HepG2 (cell line): Measurements from ENCODE around the gene ACTL7B. TPM values are rescaled to one million over a fixed set of nuclear protein-coding genes. Genes with fewer than 3 reads are reported as not detected.

ENCODE experiments used
- CCDC6 ChIP-seq: sonication (generic); formaldehyde crosslinking; IDR thresholded peaks from 2 replicates; pipeline ENCODE4 v1.8.1; 2022; ENCODE audit warnings: mild to moderate bottlenecking, missing genetic modification reagents, moderate library complexity
- EP300 ChIP-seq, 3 experiments: sonication (generic) in 1 of 3; formaldehyde crosslinking in 1 of 3; IDR thresholded peaks; 2 replicates each; pipeline versions ENCODE4 v1.5.1 to v1.6.1; 2011 to 2020; ENCODE audit warnings: low read depth in 2 of 3, low read length in 2 of 3, borderline replicate concordance in 1 of 3, improper control_type of control experiment in 1 of 3, mild to moderate bottlenecking in 1 of 3, missing genetic modification reagents in 1 of 3, moderate library complexity in 1 of 3
- FOSL2 ChIP-seq: sonication (generic); formaldehyde crosslinking; IDR thresholded peaks from 2 replicates; pipeline ENCODE4 v1.4.0; 2020; ENCODE audit warnings: missing genetic modification reagents
- HMGXB4 ChIP-seq, 2 experiments: sonication (generic) in 1 of 2; formaldehyde crosslinking in 1 of 2; IDR thresholded peaks; 2 replicates each; pipeline versions ENCODE4 v1.4.0 to v1.6.1; 2018 to 2020; ENCODE audit warnings: missing genetic modification reagents in 2 of 2, borderline replicate concordance in 1 of 2, low read depth in 1 of 2, mild to moderate bottlenecking in 1 of 2, missing biosample characterization in 1 of 2
- KLF11 ChIP-seq: IDR thresholded peaks from 2 replicates; pipeline ENCODE4 v1.6.1; 2016; ENCODE audit warnings: missing compliant biosample characterization
- KLF9 ChIP-seq: IDR thresholded peaks from 2 replicates; pipeline ENCODE4 v1.6.1; 2016; ENCODE audit warnings: low read depth
- MBNL3 ChIP-seq: fragments of 250-450 bp; sonication (Bioruptor Pico); conservative IDR thresholded peaks from 2 replicates; pipeline ENCODE4 v1.8.0; 2022; ENCODE audit warnings: mild to moderate bottlenecking, inconsistent platforms
- NAIF1 ChIP-seq: sonication (generic); formaldehyde crosslinking; IDR thresholded peaks from 2 replicates; pipeline ENCODE4 v1.5.0; 2020; ENCODE audit warnings: mild to moderate bottlenecking, missing genetic modification reagents, borderline replicate concordance
- RFXANK ChIP-seq: IDR thresholded peaks from 2 replicates; pipeline ENCODE4 v1.6.1; 2016
- SETDB1 ChIP-seq: sonication (generic); formaldehyde crosslinking; IDR thresholded peaks from 2 replicates; pipeline ENCODE4 v1.5.1; 2020; ENCODE audit warnings: missing genetic modification reagents, mild to moderate bottlenecking, borderline replicate concordance
- SNAPC4 ChIP-seq: sonication (generic); formaldehyde crosslinking; IDR thresholded peaks from 2 replicates; pipeline ENCODE4 v1.4.0; 2020; ENCODE audit warnings: mild to moderate bottlenecking, missing genetic modification reagents
- SRF ChIP-seq: IDR thresholded peaks from 2 replicates; pipeline ENCODE4 v1.6.1; 2011; ENCODE audit warnings: mild to moderate bottlenecking, low read depth, low read length, moderate library complexity
- TCF7L2 ChIP-seq: IDR thresholded peaks from 2 replicates; pipeline ENCODE4 v1.6.1; 2011; ENCODE audit warnings: mild to moderate bottlenecking, low read depth, low read length, moderate library complexity
- ZFAT ChIP-seq: sonication (generic); formaldehyde crosslinking; conservative IDR thresholded peaks from 2 replicates; pipeline ENCODE4 v1.8.1; 2023; ENCODE audit warnings: missing genetic modification reagents, inconsistent platforms
- ZMYM4 ChIP-seq: sonication (generic); formaldehyde crosslinking; IDR thresholded peaks from 2 replicates; pipeline ENCODE4 v1.8.1; 2023; ENCODE audit warnings: mild to moderate bottlenecking, missing genetic modification reagents
- ZNF136 ChIP-seq: sonication (generic); formaldehyde crosslinking; IDR thresholded peaks from 2 replicates; pipeline ENCODE4 v1.8.1; 2022; ENCODE audit warnings: low read depth, mild to moderate bottlenecking, moderate library complexity, missing genetic modification reagents
- ZNF530 ChIP-seq: sonication (generic); formaldehyde crosslinking; IDR thresholded peaks from 2 replicates; pipeline ENCODE4 v1.5.0; 2020; ENCODE audit warnings: low read depth, mild to moderate bottlenecking, missing genetic modification reagents
- ZNF850 ChIP-seq: sonication (generic); formaldehyde crosslinking; conservative IDR thresholded peaks from 2 replicates; pipeline ENCODE4 v1.9.0; 2021; ENCODE audit warnings: mild to moderate bottlenecking, missing genetic modification reagents
- polyA plus RNA-seq, 8 experiments: library from polyadenylated mRNA; depleted of rRNA in 3 of 8; stranded (reverse) in 7 of 8; unstranded in 1 of 8; fragments of >200 nt; fragmentation: Illumina TruSeq in 4 of 8; extraction: Trizol in 4 of 8; gene quantifications; 2 replicates each; pipeline versions ENCODE4 v1.2.1 to v1.2.3, GENCODE V29; 2011 to 2016; ENCODE audit warnings: low read depth in 4 of 8, missing spikeins in 1 of 8, mixed read lengths in 1 of 8; ENCODE audit not compliant: insufficient read depth in 1 of 8
- total RNA-seq, 5 experiments: library from RNA; depleted of rRNA; stranded (reverse); fragments of >200 nt; fragmentation: Illumina TruSeq; extraction: Trizol; gene quantifications; 2 replicates each; pipeline ENCODE4 v1.2.3, GENCODE V29; 2016; ENCODE audit warnings: low read depth in 1 of 5
- TF ChIP-seq, protein P1 (sequence below): sonication (generic); formaldehyde crosslinking; IDR thresholded peaks from 2 replicates; pipeline ENCODE4 v1.8.1; 2023; ENCODE audit warnings: mild to moderate bottlenecking, missing genetic modification reagents
- TF ChIP-seq, protein P2 (sequence below): sonication (generic); formaldehyde crosslinking; IDR thresholded peaks from 2 replicates; pipeline ENCODE4 v1.5.1; 2020; ENCODE audit warnings: mild to moderate bottlenecking, missing genetic modification reagents, moderate library complexity
- TF ChIP-seq, protein P3 (sequence below): sonication (generic); formaldehyde crosslinking; IDR thresholded peaks from 2 replicates; pipeline ENCODE4 v1.8.0; 2023; ENCODE audit warnings: mild to moderate bottlenecking, missing genetic modification reagents

The ACTL7B gene
- total and polyA plus RNA-seq, 2 of the 13 experiments (the other 11 are each of a cell fraction or from before 2014, with no cell fraction given): 0.07 to 0.11 TPM

DNA sequence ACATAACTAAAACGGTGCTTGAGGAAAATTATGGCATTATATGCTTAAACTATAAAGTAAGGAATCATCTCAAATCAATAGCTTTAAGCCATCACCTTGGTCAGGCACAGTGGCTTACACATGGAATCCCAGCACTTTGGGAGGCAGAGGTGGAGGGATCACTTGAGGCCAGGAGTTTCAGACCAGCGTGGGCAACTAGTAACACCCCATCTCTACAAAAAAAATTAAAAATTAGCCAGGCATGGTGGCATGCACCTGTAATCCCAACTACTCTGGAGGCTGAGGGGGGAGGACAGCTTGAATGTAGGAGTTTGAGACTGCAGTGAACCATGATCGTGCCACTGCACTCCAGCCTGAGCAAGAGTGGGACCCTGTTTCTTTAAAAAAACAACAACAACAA lies 28.9 kb upstream of the ACTL7B start (continued):
- TF ChIP-seq, protein P1, sequence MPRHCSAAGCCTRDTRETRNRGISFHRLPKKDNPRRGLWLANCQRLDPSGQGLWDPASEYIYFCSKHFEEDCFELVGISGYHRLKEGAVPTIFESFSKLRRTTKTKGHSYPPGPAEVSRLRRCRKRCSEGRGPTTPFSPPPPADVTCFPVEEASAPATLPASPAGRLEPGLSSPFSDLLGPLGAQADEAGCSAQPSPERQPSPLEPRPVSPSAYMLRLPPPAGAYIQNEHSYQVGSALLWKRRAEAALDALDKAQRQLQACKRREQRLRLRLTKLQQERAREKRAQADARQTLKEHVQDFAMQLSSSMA: no peak
- TF ChIP-seq ZNF850 (CRISPR knock-in tag) (no peak), KLF9 (CRISPR knock-in tag) (no peak), SETDB1 (CRISPR knock-in tag) (no peak), RFXANK (CRISPR knock-in tag) (no peak), MBNL3 (CRISPR knock-in tag) (no peak), HMGXB4 (CRISPR knock-in tag; IDR thresholded peaks at IDR 0.05; ENCODE audit: borderline replicate concordance in 1 of 2, low read depth in 1 of 2) (no peak; a peak in 1 of 4 replicates), ZNF530 (no peak), CCDC6 (CRISPR knock-in tag) (no peak), ZMYM4 (CRISPR knock-in tag) (peak; percentile 41; the same call in 1 of the 2 replicates), NAIF1 (CRISPR knock-in tag) (no peak), ZFAT (CRISPR knock-in tag) (no peak), ZNF136 (CRISPR knock-in tag) (no peak), SRF (no peak), SNAPC4 (no peak), TCF7L2 (no peak), EP300 (IDR thresholded peaks at IDR 0.05; ENCODE audit: low read depth in 2 of 2, low read length in 2 of 2) (peak in 1 of 2 experiments; percentile 39; a peak in 1 of 4 replicates), EP300 (CRISPR knock-in tag; IDR thresholded peaks at IDR 0.05; ENCODE audit: borderline replicate concordance) (no peak), FOSL2 (CRISPR knock-in tag) (peak; percentile 61; the same call in 1 of the 2 replicates), KLF11 (CRISPR knock-in tag) (no peak)
- TF ChIP-seq, protein P2, sequence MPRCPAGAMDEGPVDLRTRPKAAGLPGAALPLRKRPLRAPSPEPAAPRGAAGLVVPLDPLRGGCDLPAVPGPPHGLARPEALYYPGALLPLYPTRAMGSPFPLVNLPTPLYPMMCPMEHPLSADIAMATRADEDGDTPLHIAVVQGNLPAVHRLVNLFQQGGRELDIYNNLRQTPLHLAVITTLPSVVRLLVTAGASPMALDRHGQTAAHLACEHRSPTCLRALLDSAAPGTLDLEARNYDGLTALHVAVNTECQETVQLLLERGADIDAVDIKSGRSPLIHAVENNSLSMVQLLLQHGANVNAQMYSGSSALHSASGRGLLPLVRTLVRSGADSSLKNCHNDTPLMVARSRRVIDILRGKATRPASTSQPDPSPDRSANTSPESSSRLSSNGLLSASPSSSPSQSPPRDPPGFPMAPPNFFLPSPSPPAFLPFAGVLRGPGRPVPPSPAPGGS (CRISPR knock-in tag): no peak
- TF ChIP-seq, protein P3, sequence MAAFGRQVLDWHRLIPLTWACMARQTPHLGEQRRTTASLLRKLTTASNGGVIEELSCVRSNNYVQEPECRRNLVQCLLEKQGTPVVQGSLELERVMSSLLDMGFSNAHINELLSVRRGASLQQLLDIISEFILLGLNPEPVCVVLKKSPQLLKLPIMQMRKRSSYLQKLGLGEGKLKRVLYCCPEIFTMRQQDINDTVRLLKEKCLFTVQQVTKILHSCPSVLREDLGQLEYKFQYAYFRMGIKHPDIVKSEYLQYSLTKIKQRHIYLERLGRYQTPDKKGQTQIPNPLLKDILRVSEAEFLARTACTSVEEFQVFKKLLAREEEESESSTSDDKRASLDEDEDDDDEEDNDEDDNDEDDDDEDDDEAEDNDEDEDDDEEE (CRISPR knock-in tag): no peak
